Measurements from ENCODE around the gene IFRD1. TPM values are rescaled to one million over a fixed set of nuclear protein-coding genes. Genes with fewer than 3 reads are reported as not detected.

The IFRD1 gene
- total RNA-seq, 4 donors from 2014 or later = 29.6 to 37.3 (median 32.1) TPM

- WGBS, 2 donors = 84 to 92% methylated on average over 2 of the region's 2 CpGs
Observed at GRCh38 chr7:112492186-112492585, 41.9 kb downstream of the IFRD1 start.

DNA sequence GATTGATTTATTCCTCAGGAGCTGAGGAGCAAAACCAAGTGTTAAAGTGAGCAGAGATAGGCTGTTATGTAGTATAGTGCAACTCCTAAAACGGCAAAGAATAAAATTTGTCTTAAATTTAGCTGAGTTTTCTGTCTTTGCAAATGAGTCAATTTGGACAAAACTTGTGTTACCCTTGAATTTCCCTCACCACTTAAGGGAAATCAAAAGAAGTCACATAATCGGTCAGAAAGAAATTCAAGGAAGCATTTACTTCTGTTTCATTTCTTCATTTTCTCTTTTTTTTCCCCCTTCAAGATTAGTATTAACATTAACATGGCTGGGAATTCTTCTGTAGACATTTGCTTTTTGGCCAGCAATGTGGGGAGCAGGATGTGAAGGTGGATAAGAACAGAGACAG, 44.4 kb downstream of the IFRD1 start:
- intact Hi-C loops (cut with DNase I; ENCODE audit: low total_unique reads) = loop anchor here (10.0 kb wide), 1 partner anchor 750 kb away; no protein-coding TSS in a partner anchor
- no peak for DNase-seq (ENCODE audit: low spot score in 2 of 2)
- no peak for TF ChIP-seq POLR2A (IDR thresholded peaks at IDR 0.05)
- TF ChIP-seq, protein P1, sequence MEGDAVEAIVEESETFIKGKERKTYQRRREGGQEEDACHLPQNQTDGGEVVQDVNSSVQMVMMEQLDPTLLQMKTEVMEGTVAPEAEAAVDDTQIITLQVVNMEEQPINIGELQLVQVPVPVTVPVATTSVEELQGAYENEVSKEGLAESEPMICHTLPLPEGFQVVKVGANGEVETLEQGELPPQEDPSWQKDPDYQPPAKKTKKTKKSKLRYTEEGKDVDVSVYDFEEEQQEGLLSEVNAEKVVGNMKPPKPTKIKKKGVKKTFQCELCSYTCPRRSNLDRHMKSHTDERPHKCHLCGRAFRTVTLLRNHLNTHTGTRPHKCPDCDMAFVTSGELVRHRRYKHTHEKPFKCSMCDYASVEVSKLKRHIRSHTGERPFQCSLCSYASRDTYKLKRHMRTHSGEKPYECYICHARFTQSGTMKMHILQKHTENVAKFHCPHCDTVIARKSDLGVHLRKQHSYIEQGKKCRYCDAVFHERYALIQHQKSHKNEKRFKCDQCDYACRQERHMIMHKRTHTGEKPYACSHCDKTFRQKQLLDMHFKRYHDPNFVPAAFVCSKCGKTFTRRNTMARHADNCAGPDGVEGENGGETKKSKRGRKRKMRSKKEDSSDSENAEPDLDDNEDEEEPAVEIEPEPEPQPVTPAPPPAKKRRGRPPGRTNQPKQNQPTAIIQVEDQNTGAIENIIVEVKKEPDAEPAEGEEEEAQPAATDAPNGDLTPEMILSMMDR (IDR thresholded peaks at IDR 0.05) = no peak
- WGBS, 2 donors = 78 to 85% methylated on average over 2 of the region's 2 CpGs
- H3K4me3 ChIP-seq (ENCODE audit: low read depth, poor library complexity, severe bottlenecking) = no peak overlapping the region

More at GRCh38 chr7:112492186-112492585, 41.9 kb downstream of the IFRD1 start:
- DNase-seq (ENCODE audit: low spot score in 2 of 2) = no peak
- intact Hi-C loops (cut with DNase I; ENCODE audit: low total_unique reads) = loop anchor here (10.0 kb wide), 1 partner anchor 747 kb away; no protein-coding TSS in a partner anchor
- no peak overlapping the region for H3K4me3 ChIP-seq (ENCODE audit: low read depth, poor library complexity, severe bottlenecking)
- no peak for TF ChIP-seq POLR2A (IDR thresholded peaks at IDR 0.05)
- TF ChIP-seq, protein P1 (IDR thresholded peaks at IDR 0.05) = no peak

DNA sequence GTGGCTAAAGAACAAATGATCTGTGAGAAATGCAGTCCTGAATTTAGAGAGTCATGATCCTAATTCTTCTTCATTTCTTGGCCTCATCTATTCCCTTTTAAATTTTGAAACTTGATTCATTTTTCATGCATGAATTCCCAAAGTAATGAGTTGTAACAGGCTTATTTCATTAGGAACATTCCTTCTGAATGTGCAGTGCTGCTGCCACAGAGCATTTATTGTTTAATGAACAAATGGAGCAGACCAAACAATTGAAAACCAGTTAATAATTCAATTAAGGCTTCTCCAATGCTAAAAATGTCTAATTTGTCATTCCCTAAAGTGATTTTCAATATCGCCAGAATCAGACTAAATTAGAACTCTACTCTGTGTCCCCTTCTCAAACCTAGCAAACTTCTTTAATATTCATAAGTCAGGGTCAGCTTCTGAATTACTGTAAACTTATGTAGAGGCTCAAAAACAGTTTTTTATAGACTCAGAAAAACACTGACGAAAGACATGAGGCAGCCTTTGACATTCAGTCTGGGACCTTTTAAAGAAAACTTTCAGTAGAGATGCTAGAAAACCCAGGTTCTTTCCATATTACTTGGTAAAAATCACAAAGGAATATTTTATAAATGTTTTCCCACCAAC, 45.0 kb downstream of the IFRD1 start:
- no peak for DNase-seq (ENCODE audit: low spot score in 2 of 2)
- no peak for TF ChIP-seq POLR2A (IDR thresholded peaks at IDR 0.05)
- TF ChIP-seq, protein P1 (IDR thresholded peaks at IDR 0.05) = no peak
- WGBS, 2 donors = 56 to 68% methylated on average over 2 of the region's 2 CpGs
- intact Hi-C loops (cut with DNase I; ENCODE audit: low total_unique reads) = loop anchor here (10.0 kb wide), 1 partner anchor 750 kb away; no protein-coding TSS in a partner anchor
- no peak overlapping the region for H3K4me3 ChIP-seq (ENCODE audit: low read depth, poor library complexity, severe bottlenecking)

GRCh38 chr7:112495810-112496462, 45.7 kb downstream of the IFRD1 start:
- intact Hi-C loops (cut with DNase I; ENCODE audit: low total_unique reads) = loop anchor here (10.0 kb wide), 1 partner anchor 751 kb away; no protein-coding TSS in a partner anchor
- no peak for TF ChIP-seq POLR2A (IDR thresholded peaks at IDR 0.05)
- TF ChIP-seq, protein P1 (IDR thresholded peaks at IDR 0.05) = peak in 1 of 3 donors; percentile 52
- DNase-seq (ENCODE audit: low spot score in 2 of 2) = peak in 1 of 2 donors; percentile 70
- H3K4me3 ChIP-seq (ENCODE audit: low read depth, poor library complexity, severe bottlenecking) = no peak overlapping the region
- 43 to 47% methylated on average over 6 of the region's 6 CpGs for whole genome bisulfite sequencing, 2 donors

- no peak for TF ChIP-seq POLR2A (IDR thresholded peaks at IDR 0.05)
- TF ChIP-seq, protein P1 (IDR thresholded peaks at IDR 0.05) = no peak
Observed at GRCh38 chr7:112497481-112497880, 47.2 kb downstream of the IFRD1 start.

More at GRCh38 chr7:112497481-112497880, 47.2 kb downstream of the IFRD1 start:
- 58 to 70% methylated on average over 2 of the region's 2 CpGs for whole genome bisulfite sequencing, 2 donors
- no peak overlapping the region for H3K4me3 ChIP-seq (ENCODE audit: low read depth, poor library complexity, severe bottlenecking)
- no peak for DNase-seq (ENCODE audit: low spot score in 2 of 2)
- intact Hi-C loops (cut with DNase I; ENCODE audit: low total_unique reads) = loop anchor here (10.0 kb wide), 1 partner anchor 753 kb away; no protein-coding TSS in a partner anchor
